DMS153 treated with DMSO at 0.1 percent for 48 hours (cell line): Measurements from ENCODE around the gene KDM4C.
A peak's percentile ranks its signal among the peaks of the same experiment; 100 is the strongest.

Experiments used
- DNase-seq: peaks from one replicate; lab custom pipeline; 2025; ENCODE audit not compliant: unreplicated experiment; lab: John Stamatoyannopoulos, UW

The KDM4C gene

GRCh38 chr9:7089406-7090193 is 331.8 kb downstream of the KDM4C start:
- no peak for DNase-seq

- no peak for DNase-seq
Observed at GRCh38 chr9:7093040-7093439, 335.3 kb downstream of the KDM4C start.

- DNase-seq: no peak
Observed at GRCh38 chr9:7094052-7094451, 336.3 kb downstream of the KDM4C start.

- no peak for DNase-seq
Observed at GRCh38 chr9:7094576-7094975, 336.8 kb downstream of the KDM4C start.

- DNase-seq: no peak
Observed at GRCh38 chr9:7095058-7095457, 337.3 kb downstream of the KDM4C start.

- no peak for DNase-seq
Observed at GRCh38 chr9:7097040-7097715, 339.4 kb downstream of the KDM4C start.

GRCh38 chr9:7097785-7098752 is 340.3 kb downstream of the KDM4C start:
- no peak for DNase-seq

GRCh38 chr9:7103367-7103766 is 345.6 kb downstream of the KDM4C start:
- no peak for DNase-seq

GRCh38 chr9:7103771-7104170 is 346.0 kb downstream of the KDM4C start:
- DNase-seq: no peak

GRCh38 chr9:7104625-7105024 is 346.9 kb downstream of the KDM4C start:
- no peak for DNase-seq

GRCh38 chr9:7105095-7105494 is 347.3 kb downstream of the KDM4C start:
- DNase-seq: no peak

- no peak for DNase-seq
Observed at GRCh38 chr9:7108936-7109335, 351.2 kb downstream of the KDM4C start.

- no peak for DNase-seq
Observed at GRCh38 chr9:7111413-7111812, 353.6 kb downstream of the KDM4C start.

GRCh38 chr9:7115606-7116005 is 357.8 kb downstream of the KDM4C start:
- DNase-seq: no peak

GRCh38 chr9:7117676-7118561 is 360.1 kb downstream of the KDM4C start:
- no peak for DNase-seq

GRCh38 chr9:7118633-7119032 is 360.9 kb downstream of the KDM4C start:
- DNase-seq: no peak

- no peak for DNase-seq
Observed at GRCh38 chr9:7119612-7120011, 361.8 kb downstream of the KDM4C start.

- DNase-seq: no peak
Observed at GRCh38 chr9:7121055-7121454, 363.3 kb downstream of the KDM4C start.

- peak; percentile 15 for DNase-seq
Observed at GRCh38 chr9:7121664-7122063, 363.9 kb downstream of the KDM4C start.

- no peak for DNase-seq
Observed at GRCh38 chr9:7123743-7124142, 366.0 kb downstream of the KDM4C start.
